Central memory CD4-positive, alpha-beta T cell (primary cell): ENCODE data around the gene HDHD5.
"Not testable (repeated sequence)": the region's sequence is repeated elsewhere in the genome, so short reads cannot be mapped to it uniquely, and the experiment has no call there.

ENCODE experiments used
- DNase-seq: peaks from one replicate; pipeline ENCODE4 v3.0.0; 2022

HDHD5 gene

DNA sequence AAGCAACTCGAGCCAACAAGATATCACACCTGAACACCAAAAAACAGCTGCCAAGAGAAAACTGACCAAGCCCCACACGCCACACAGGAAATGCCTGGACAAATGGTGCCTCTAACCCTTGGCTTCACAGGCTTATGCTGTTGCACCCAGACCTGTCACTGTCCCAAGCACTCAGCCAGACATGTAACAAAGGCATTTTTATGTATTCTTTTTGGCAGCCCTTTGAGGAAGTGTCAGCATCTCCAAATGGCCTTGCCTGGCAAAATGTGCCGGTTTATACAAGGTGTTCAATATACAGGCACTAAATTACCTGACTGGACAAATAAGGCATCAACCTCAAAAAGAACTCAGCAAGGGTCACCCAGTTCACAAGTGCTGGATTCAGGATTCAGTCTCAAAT is 6.1 kb downstream of the HDHD5 start:
- DNase-seq, result no peak

DNA sequence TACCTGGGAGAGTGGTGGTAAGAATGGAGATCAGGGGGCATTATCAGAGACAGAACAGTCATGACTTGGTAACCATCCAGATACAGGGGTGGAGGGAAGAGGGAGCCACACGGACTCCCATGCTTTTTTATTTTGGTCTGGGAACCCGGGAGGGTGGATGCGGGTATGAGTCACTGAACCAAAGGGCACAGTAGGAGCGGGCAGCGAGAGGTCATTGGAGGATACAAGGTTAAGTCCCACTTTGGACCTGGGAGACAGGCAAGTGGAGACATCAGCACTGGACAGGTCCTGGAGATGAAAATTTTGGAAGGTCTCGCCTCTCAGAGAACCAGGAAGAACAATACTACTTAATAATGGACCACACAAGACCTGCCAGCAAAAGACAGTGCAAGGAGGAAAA is 6.7 kb downstream of the HDHD5 start:
- no peak for DNase-seq

DNA sequence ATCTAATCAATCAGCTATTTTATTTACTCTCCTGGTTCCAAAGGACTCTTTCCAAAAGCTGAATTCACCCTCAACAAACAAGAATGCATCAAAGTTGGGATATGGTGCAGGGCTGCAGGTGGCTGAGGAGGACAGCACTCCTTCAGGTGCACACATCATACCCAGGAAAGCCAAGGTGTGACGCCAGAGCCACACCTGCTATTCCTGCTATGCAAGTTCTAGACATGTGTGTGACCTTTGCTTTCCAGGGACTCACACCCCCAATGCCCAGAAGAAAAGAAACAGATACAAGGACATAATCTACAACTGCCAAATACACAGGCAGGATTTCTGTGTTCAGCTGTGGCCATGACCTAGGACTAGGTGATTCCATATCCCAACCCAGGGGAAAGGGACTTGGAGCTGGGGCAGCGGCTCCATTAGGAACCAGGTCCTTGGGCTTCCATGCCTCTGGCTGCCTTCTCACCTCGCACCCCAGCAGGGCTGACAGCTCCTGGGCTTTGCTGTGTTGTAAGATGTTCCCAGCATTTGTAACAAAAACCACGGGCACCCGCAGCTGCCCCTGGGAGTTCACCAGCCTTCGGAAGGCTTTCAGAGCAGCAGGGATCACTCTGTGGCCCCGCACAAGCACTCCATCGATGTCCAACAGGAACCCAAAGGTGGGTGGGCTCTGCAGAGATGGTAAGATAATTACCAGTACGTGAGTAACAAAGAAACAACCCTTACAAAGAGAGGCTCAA is 9.8 kb downstream of the HDHD5 start:
- no peak for DNase-seq

DNA sequence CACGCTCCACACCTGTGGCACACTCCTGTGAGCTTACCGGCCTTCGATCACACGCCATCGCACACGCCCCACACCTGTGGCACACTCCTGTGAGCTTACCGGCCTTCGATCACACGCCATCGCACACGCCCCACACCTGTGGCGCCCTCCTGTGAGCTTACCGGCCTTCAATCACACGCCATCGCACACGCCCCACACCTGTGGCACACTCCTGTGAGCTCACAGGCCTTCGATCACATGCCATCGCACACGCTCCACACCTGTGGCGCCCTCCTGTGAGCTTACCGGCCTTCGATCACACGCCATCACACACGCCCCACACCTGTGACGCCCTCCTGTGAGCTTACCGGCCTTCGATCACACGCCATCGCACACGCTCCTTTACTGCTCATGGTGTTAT is 11.6 kb downstream of the HDHD5 start:
- not testable (repeated sequence) for DNase-seq

DNA sequence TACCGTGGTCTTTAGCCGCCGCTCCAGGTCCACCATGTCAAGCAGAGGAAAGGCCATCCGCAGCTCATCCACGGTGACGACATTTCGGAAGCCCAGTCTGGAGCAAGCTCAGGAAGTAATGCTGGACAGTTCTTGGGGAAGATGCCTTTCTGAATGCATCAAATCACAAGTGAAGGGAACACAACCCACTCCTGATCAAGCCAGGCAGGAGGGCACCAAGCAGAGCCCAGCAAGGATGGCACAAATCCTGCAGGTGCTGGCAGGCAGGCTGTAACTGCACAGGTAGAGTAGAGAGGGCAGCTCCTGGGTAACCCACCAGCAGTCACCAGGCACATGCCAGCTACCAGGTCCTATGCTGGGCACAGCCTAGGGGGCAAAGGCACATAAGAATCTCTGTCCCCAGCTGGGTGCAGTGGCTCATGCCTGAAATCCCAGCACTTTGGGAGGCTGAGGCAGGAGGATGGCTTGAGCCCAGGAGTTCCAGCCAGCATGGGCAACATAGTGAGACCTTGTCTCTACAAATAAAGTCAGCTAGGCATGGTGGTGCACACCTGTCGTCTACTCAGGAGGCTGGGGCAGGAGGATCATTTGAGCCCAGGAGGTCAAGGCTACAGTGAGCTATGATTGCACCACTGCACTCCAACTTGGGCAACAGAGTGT is 13.9 kb downstream of the HDHD5 start:
- no peak for DNase-seq

DNA sequence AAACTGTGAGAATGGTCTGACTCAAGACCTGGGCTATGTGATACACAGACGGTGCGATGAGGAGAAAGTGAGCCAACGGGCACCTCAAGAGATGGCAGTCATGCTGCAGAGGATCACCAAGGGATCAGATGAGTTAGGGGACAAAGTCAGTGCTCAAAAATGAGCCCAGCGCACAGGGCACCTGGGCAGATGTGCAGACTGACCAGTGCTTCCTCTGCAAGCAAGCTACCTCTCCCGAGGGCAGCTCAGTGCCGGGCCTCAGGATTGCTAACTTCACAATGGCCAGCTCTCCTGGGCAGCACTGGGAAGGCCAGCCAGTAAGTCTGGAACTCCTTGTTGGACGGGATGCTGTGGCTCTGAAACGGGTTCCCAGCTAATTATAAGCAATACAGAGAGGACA is 15.3 kb downstream of the HDHD5 start:
- no peak for DNase-seq

DNA sequence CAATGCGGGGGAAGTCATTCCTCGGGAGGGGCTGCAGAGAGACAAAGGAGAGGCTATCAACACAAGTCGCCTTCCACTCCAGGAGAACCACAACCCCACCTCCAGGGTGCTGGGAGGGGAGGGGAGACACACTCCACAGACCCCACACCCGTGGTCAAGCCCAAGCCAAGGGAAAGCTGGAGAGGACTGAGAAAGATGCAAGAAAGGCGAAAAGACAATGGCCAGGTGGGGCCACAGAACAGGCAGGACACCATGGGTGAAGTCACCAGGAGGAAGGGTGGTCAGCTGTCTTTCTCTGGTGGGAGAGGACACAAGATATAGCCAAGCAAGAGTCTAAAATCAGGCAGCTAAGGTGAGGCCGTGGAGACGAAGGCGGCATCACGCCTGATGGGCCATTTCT is 16.0 kb downstream of the HDHD5 start:
- DNase-seq, result no peak

DNA sequence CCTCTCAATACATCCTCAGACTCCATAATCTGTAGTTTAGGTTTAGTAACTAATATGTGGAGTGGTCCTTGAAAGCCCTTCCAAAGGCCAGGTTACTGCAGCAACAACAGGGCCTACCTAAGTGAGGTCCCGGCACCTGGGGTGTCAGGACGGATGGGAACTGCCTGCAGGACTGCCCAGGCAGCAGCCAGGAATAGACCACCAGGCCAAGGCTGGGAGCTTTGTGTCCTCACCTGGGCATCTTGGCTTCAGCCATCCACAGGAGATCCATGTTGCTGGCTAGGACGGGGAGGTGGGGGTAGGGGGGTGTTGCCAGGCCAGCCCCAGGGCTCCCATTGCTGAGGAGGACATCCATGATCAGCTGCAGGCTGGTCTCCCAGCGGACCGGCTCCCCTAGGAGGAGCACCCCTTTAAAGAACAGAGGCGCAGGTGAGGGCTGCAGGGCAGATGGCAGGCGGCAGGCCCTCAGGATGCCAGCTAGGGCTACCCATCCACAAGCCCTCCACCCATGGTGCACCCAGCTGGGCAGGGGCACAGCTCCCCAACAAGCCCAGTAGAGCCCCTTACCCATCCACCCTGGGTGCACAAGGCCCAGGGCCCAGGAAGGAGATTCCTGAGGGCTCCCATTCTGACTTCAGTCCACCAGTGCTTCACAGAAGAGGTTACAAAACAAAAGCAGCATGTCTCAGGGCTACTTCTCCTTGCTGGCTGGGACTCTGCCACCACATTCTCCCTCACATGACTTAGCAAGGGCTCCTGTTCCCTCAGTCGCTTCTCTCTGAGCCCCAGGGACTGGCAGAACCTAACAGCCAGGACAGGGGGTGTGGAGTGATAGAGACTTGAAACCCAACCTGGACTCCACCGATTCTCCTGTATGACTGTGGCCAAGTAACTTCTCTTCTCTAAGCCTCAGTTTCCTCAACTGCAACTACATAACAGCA is 18.0 kb downstream of the HDHD5 start:
- no peak for DNase-seq

DNA sequence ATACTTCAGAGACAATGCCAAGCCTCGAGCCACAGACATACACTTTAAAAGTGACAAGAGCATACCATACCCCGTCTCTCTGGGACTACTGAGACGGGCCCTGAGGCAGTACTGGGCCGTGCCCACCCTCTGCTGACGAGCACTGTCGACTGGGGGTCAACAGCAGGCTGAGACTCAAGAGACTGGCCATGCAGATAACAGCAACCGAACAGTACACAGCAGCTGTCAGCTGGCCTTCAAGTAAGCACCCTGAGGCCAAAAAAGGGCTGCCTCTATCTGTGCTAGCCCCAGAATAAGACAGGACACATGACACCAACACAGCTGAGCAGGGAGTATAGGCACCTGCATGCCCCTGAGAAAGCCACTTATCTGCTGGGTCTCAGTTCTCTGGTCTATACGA is 19.1 kb downstream of the HDHD5 start:
- no peak for DNase-seq

DNA sequence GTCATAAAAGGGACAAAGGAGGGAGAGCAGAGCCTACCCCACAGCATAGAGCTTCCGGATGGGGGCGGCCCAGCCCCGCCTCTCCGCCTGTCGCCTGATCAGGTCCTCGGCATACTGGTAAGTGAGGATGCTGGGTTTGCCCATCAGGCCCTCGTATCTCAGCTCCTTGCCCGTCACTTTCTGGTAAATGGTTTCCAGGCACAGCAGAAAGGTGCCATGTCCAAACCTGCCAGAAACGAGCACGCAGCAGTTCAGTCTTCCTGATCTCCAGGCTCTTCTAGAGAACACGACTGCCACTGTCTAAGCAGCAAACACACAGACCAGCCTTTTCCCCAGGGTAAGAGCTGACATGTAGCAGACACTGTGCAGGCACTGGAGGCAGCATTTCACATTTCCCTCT is 20.6 kb downstream of the HDHD5 start:
- DNase-seq, result no peak

DNA sequence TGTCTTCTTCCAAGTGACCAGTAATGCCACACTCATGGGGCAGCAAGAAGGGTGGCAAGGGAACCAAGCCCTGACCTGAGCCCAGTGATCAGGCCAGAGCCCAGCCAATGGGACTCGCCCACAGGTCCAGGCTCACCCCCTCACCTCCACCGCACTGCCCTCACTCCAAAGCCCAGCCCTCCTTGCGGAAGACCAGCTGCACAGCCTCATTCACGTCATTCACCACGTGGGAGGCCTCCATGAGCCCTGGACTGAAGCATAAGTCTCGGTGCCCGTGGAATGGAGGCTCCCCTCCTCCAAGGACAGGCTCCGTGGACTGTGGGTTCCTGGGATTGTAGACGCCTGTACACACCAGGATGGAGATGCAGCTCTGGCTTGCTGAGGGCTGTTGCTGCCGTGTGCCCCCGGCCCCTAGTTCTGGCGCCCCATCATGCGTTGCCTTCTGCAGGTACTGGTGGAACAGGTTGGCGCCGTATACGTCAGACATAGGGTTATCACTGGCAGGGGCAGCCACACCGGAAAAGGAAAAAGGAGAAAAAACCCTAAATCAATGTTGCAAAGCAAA is 21.1 kb downstream of the HDHD5 start:
- no peak for DNase-seq

DNA sequence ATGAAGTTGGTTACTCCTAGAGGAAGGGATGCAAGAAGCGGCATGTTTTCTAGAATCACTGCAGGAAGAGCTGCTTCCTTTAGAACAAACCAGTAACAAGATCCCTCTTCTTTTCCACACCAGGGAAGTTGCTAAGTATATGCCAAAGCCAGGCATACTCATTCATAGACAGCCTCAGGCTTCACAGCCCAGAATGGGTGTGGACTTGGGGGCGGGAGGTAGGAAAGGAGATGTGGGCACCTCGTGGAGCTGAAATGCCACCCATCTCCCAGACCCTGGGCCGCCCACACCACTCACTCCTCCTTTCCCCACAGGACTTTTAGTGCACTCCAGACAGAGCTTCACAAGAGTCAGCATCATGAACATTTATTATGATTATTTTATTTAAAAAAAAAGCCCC is 21.9 kb downstream of the HDHD5 start:
- DNase-seq, result no peak

DNA sequence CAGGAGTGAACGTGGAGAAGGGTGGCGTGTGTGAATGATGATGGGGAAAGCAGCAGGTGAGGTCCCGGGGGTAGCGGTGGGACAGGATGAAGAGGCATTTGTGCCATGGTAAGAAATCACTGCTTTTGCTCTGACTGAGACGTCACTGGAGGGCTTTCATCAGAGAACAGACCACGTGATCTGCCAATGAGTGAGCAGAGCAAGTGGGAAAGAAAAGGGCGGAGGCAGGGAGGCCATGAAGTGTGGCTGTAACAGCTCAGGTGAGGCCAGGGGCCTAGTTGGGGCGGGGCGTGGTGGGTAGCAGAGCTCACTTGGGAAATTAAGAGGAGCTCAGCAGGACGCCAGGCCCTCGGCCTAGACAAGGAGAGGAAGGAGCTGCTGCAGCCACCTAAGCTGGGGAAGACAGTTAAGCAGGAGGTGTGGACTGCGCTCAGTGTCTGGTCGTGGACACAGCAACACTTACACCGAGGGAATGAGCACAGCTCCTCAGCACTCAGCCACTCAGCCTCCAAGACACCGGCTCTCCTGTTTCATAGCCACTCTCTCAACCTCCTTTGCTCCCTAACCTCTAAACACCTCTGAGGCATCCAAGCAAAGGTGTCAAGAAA is 23.8 kb downstream of the HDHD5 start:
- DNase-seq, result no peak

DNA sequence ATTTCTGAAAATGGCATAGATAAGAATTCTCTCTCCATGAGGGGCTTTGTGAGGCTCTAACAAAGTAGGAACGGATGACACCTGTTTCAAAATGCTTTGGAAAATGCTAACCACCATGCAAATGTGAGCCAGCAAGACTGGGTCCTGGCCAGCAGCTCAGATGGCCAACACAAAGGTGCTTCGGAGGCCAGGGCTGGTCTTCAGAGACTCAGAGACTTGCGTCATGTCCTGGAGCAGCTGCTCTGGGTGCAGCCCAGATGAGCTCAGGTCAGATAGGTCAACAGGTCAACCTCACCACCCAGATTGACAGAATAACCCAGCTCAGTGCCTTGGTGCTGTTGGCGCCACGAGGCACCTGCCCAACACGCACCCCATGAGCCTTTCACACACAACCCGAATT is 25.9 kb downstream of the HDHD5 start:
- DNase-seq, result no peak

DNA sequence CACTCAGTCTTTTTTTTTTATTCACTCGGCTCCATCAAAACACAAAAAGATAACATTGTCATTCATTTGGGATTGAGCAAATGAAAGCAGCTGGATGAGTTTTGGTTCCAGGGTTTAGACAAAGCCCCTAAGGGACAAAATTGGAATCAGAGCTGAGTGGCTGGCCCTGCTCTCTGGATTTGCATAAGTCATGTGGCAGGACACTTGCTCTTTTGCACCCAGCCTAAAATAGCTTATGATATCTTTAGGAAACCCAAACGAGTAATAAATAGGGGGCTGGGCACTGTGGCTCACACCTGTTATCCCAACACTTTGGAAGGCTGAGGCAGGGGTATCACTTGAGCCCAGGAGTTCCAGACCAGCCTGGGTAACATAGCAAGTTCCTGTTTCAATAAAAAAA is 27.0 kb downstream of the HDHD5 start:
- DNase-seq, result no peak

DNA sequence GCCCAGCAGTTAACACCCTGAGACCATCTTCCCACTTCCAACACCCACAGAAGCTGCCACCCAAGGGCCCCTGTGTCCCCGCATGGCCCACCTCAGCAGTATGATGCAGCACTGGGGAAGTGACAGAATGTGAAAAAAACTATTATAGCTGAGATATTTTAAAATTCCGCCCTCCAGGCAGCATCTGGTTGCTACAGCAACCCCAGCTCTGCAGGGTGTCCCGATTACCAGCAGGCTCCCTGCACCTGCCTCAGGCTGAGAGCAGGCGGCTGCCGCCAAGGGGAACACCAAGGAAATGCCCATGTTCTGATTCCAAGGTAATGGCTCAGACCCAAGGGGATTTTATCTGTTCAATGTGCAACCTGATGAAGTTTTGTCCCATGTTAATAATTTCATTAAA is 27.4 kb downstream of the HDHD5 start:
- no peak for DNase-seq

DNA sequence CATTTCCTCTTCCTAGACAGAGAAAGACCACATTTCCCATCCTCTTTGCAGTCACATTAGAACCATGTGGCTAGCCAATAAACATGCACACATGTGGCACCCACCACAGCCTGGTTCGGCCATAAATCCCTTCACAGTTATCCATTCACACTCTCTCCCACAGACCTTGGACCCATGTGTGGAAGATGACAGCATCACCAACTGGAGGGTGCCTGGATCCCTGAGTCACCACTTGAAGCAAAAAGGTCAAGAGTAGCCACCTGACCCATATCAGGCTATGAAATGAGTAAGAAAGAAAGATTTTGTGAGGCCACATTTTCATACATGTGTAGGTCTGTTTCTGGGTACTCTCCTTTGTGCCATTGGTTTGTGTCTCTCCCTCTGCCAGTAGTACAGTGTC is 28.9 kb downstream of the HDHD5 start:
- DNase-seq, result no peak

DNA sequence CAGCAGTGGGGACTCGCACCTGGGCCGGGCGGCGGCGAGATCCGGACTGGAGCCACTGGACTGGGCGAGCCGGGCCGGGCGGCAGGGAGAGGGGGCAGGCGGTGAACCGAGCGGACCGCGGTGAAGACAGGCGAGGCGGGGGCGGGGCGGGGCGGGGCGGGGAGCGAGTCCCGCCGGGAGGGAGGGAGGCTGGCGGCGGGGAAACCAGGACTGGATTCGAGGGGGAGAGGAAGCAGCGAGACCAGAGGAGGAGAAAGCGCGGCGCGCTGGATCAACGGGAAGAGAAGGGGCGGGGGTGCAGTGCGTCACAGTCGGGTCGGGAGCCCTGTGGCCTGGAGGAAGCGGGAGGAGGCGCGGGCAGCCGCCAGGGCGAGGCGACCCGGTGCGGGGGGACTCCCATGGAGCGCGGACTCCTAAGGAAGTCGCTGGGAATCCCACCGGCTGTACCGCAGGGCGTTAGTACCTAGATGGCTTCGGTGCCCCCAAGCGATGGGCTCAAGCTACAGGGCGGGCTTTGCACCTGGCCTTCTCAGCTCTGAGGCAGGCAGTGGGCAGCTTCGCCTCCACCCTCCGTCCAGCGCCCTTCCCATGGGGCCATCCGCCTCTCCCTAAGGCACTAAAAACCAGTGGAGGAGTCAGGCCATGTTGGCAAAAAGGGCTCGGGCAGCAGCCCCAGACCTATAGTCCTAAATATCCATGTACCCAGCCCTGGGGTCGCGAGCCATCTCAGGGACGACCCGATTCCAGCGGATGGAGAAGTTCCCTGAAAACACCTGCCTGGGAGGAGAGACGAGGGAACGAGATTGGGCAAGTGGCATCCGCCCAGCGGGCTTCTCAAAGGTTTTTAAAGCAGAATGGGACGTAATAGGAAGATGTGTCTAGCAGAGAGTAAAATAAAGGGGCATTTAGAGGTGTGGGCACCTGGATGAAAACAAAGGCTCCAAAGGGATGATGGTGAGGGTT is 37.6 kb downstream of the HDHD5 start, which contains the start of gene TMEM121B:
TMEM121B (minus strand) TSS at position 128 of the 963 bp plus-strand sequence. CDS start 233 bp downstream, outside the sequence.
- no peak for DNase-seq

DNA sequence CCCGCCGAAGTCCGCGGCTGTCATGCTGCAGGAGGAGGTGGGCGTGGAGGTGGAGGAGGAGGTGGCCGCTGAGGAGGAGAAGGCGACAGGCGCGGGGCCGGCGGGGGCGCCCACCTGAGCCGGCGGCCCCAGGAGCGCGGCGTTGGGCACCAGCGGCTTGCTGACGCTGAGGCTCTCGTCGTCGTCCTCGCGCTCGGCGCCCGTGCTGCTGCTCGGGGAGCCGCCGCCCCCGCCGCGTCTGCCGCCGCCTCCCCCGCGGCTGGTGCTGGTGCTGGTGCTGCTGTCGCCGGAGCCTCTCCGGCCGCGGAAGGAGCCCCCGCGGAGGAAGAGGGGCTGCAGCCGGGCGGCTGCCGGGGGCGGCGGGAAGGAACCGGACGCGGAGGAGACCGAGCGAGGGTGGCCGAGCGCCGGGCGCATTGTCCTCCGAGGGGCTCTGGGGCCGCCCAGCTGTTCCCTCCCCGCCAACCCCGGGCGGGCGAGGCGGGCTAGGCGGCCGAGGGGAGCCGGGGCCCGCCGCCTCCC is 38.3 kb downstream of the HDHD5 start:
- no peak for DNase-seq

DNA sequence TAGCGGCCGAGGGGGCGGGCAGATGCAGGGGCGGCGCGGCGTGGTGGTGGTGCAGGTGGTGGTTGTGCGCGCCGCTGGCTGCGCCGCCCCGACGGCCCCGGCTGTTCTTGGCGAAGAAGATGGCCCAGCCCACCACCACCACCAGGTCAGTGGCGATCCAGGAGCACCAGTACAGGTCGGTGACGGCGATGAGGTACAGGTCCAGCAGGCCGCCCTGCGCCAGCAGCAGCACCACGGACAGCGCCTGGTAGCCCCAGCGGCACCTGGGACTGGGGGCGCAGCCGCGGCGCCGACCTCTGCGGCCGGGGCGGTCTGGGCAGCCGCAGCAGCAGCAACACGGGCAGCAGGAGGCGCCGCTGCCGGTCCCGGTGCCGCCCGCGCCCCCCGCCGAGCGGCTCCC is 38.8 kb downstream of the HDHD5 start:
- peak; percentile 38 for DNase-seq
